HepG2 (cell line): ENCODE data around the gene SELENOM. TPM values are rescaled to one million over a fixed set of nuclear protein-coding genes. Genes with fewer than 3 reads are reported as not detected.

Source experiments
- GABPB1 ChIP-seq: IDR thresholded peaks from 2 replicates; pipeline ENCODE4 v1.6.1; 2016; ENCODE audit warnings: mild to moderate bottlenecking, missing genetic modification reagents, moderate library complexity, missing compliant biosample characterization
- GZF1 ChIP-seq: sonication (generic); formaldehyde crosslinking; IDR thresholded peaks from 2 replicates; pipeline ENCODE4 v1.5.1; 2020; ENCODE audit warnings: mild to moderate bottlenecking, missing genetic modification reagents
- HDAC2 ChIP-seq: sonication (generic); formaldehyde crosslinking; IDR thresholded peaks from 2 replicates; pipeline ENCODE4 v1.4.0; 2020; ENCODE audit warnings: missing genetic modification reagents
- KDM2A ChIP-seq: sonication (generic); formaldehyde crosslinking; IDR thresholded peaks from 2 replicates; pipeline ENCODE4 v1.4.0; 2020; ENCODE audit warnings: low read depth, missing genetic modification reagents, borderline replicate concordance
- KDM5B ChIP-seq: sonication (generic); formaldehyde crosslinking; IDR thresholded peaks from 2 replicates; pipeline ENCODE4 v1.4.0; 2020; ENCODE audit warnings: missing genetic modification reagents, mild to moderate bottlenecking, borderline replicate concordance
- MTA1 ChIP-seq: sonication (generic); formaldehyde crosslinking; IDR thresholded peaks from 2 replicates; pipeline ENCODE4 v1.4.0; 2020; ENCODE audit warnings: missing genetic modification reagents, mild to moderate bottlenecking, borderline replicate concordance
- NFATC3 ChIP-seq: sonication (generic); formaldehyde crosslinking; IDR thresholded peaks from 2 replicates; pipeline ENCODE4 v1.5.1; 2020; ENCODE audit warnings: mild to moderate bottlenecking, missing genetic modification reagents
- NR2F6 ChIP-seq, 2 experiments: IDR thresholded peaks; 2 replicates each; pipeline ENCODE4 v1.6.1; 2016; ENCODE audit warnings: antibody characterized with exemption in 1 of 2, mild to moderate bottlenecking in 1 of 2
- PAXIP1 ChIP-seq: sonication (generic); formaldehyde crosslinking; conservative IDR thresholded peaks from 2 replicates; pipeline ENCODE4 v1.4.0; 2020; ENCODE audit warnings: mild to moderate bottlenecking, missing genetic modification reagents, moderate library complexity
- POGZ ChIP-seq: sonication (generic); formaldehyde crosslinking; IDR thresholded peaks from 2 replicates; pipeline ENCODE4 v1.4.0; 2020; ENCODE audit warnings: mild to moderate bottlenecking, missing genetic modification reagents
- POLR2G ChIP-seq: fragments of 200-400 bp; formaldehyde crosslinking; IDR thresholded peaks from 2 replicates; pipeline ENCODE4 v1.6.1; 2018; ENCODE audit warnings: mild to moderate bottlenecking, low read depth, low read length, moderate library complexity
- SNAPC5 ChIP-seq: sonication (generic); formaldehyde crosslinking; IDR thresholded peaks from 2 replicates; pipeline ENCODE4 v1.8.1; 2023; ENCODE audit warnings: mild to moderate bottlenecking, missing genetic modification reagents, borderline replicate concordance
- SP5 ChIP-seq: IDR thresholded peaks from 2 replicates; pipeline ENCODE4 v1.6.1; 2016; ENCODE audit warnings: low read depth, borderline replicate concordance
- SRF ChIP-seq: IDR thresholded peaks from 2 replicates; pipeline ENCODE4 v1.6.1; 2011; ENCODE audit warnings: mild to moderate bottlenecking, low read depth, low read length, moderate library complexity
- ZFP36L1 ChIP-seq: sonication (generic); formaldehyde crosslinking; IDR thresholded peaks from 2 replicates; pipeline ENCODE4 v1.8.0; 2022; ENCODE audit warnings: mild to moderate bottlenecking, missing genetic modification reagents, moderate library complexity
- ZFP62 ChIP-seq: sonication (generic); formaldehyde crosslinking; IDR thresholded peaks from 2 replicates; pipeline ENCODE4 v1.4.0; 2020; ENCODE audit warnings: missing genetic modification reagents
- ZNF263 ChIP-seq: sonication (generic); formaldehyde crosslinking; IDR thresholded peaks from 2 replicates; pipeline ENCODE4 v1.4.0; 2020; ENCODE audit warnings: missing genetic modification reagents
- ZNF331 ChIP-seq: sonication (generic); formaldehyde crosslinking; IDR thresholded peaks from 2 replicates; pipeline ENCODE4 v1.4.0; 2020; ENCODE audit warnings: missing genetic modification reagents
- ZNF503 ChIP-seq: sonication (generic); formaldehyde crosslinking; IDR thresholded peaks from 2 replicates; pipeline ENCODE4 v1.4.0; 2020; ENCODE audit warnings: missing genetic modification reagents
- ZNF598 ChIP-seq: sonication (generic); formaldehyde crosslinking; IDR thresholded peaks from 2 replicates; pipeline ENCODE4 v1.5.1; 2020; ENCODE audit warnings: mild to moderate bottlenecking, missing genetic modification reagents, borderline replicate concordance
- ZNF710 ChIP-seq: sonication (generic); formaldehyde crosslinking; IDR thresholded peaks from 2 replicates; pipeline ENCODE4 v1.5.0; 2020; ENCODE audit warnings: mild to moderate bottlenecking, missing genetic modification reagents, borderline replicate concordance
- ZSCAN9 ChIP-seq: IDR thresholded peaks from 2 replicates; pipeline ENCODE4 v1.6.1; 2016; ENCODE audit warnings: borderline replicate concordance
- polyA plus RNA-seq, 8 experiments: library from polyadenylated mRNA; depleted of rRNA in 3 of 8; stranded (reverse) in 7 of 8; unstranded in 1 of 8; fragments of >200 nt; fragmentation: Illumina TruSeq in 4 of 8; extraction: Trizol in 4 of 8; gene quantifications; 2 replicates each; pipeline versions ENCODE4 v1.2.1 to v1.2.3, GENCODE V29; 2011 to 2016; ENCODE audit warnings: low read depth in 4 of 8, missing spikeins in 1 of 8, mixed read lengths in 1 of 8; ENCODE audit not compliant: insufficient read depth in 1 of 8
- total RNA-seq, 5 experiments: library from RNA; depleted of rRNA; stranded (reverse); fragments of >200 nt; fragmentation: Illumina TruSeq; extraction: Trizol; gene quantifications; 2 replicates each; pipeline ENCODE4 v1.2.3, GENCODE V29; 2016; ENCODE audit warnings: low read depth in 1 of 5

The SELENOM gene
- total and polyA plus RNA-seq, 2 of the 13 experiments (the other 11 are each of a cell fraction or from before 2014, with no cell fraction given): 4.1 to 4.3 TPM

GRCh38 chr22:31102441-31103081 lies 4.8 kb downstream of the SELENOM start (continued):
- TF ChIP-seq ZNF503 (CRISPR knock-in tag): no peak
- TF ChIP-seq SP5: 0 out of 2 replicates have a peak, but pooled peaks have one; percentile 19
- TF ChIP-seq ZFP62 (CRISPR knock-in tag): no peak
- TF ChIP-seq ZNF331 (CRISPR knock-in tag): peak; percentile 70; the same call in 1 of the 2 replicates
- TF ChIP-seq POLR2G: no peak
- peak; percentile 25; the same call in 1 of the 2 replicates for TF ChIP-seq POGZ (CRISPR knock-in tag)
- 0 out of 2 replicates have a peak, but pooled peaks have one; percentile 54 for TF ChIP-seq ZSCAN9 (CRISPR knock-in tag)
- 0 out of 2 replicates have a peak, but pooled peaks have one; percentile 53 for TF ChIP-seq SRF
- TF ChIP-seq PAXIP1 (CRISPR knock-in tag): peak; percentile 70
- 0 out of 2 replicates have a peak, but pooled peaks have one; percentile 33 for TF ChIP-seq ZNF710
- TF ChIP-seq ZNF263 (CRISPR knock-in tag): peak; percentile 69
- TF ChIP-seq KDM2A (CRISPR knock-in tag): peak; percentile 22; the same call in 1 of the 2 replicates
- TF ChIP-seq ZNF598 (CRISPR knock-in tag): 0 out of 2 replicates have a peak, but pooled peaks have one; percentile 39
- TF ChIP-seq NFATC3 (CRISPR knock-in tag): peak; percentile 99
- peak; percentile 25; the same call in 1 of the 2 replicates for TF ChIP-seq GABPB1 (CRISPR knock-in tag)
- peak; percentile 25; the same call in 1 of the 2 replicates for TF ChIP-seq NR2F6 (IDR thresholded peaks at IDR 0.05)
- no peak; the same call in 1 of the 2 replicates for TF ChIP-seq NR2F6 (CRISPR knock-in tag; IDR thresholded peaks at IDR 0.05)
- TF ChIP-seq MTA1 (CRISPR knock-in tag): peak; percentile 49; the same call in 1 of the 2 replicates
- TF ChIP-seq HDAC2 (CRISPR knock-in tag): peak; percentile 47; the same call in 1 of the 2 replicates
- TF ChIP-seq SNAPC5 (CRISPR knock-in tag): no peak
- no peak for TF ChIP-seq GZF1
- peak; percentile 32; the same call in 1 of the 2 replicates for TF ChIP-seq KDM5B (CRISPR knock-in tag)
- TF ChIP-seq ZFP36L1: no peak
